SK-N-SH (cell line): ENCODE results near the gene KRT13.

ENCODE experiments used
- NFIC ChIP-seq: IDR thresholded peaks from 2 replicates; pipeline ENCODE4 v1.4.0; 2012; ENCODE audit warnings: borderline replicate concordance
- POLR2AphosphoS5 ChIP-seq: IDR thresholded peaks from 2 replicates; pipeline ENCODE4 v1.6.1; 2012; ENCODE audit warnings: low read depth, low read length
- RXRA ChIP-seq: IDR thresholded peaks from 2 replicates; pipeline ENCODE4 v1.4.0; 2012; ENCODE audit warnings: low read depth, mild to moderate bottlenecking, borderline replicate concordance
- USF2 ChIP-seq: fragments of 150-350 bp; IDR thresholded peaks from 2 replicates; pipeline ENCODE4 v1.6.1; 2017; ENCODE audit warnings: antibody characterized with exemption, low read length, low read depth, borderline replicate concordance
- YY1 ChIP-seq: IDR thresholded peaks from 2 replicates; pipeline ENCODE4 v1.4.0; 2012; ENCODE audit warnings: low read depth, mild to moderate bottlenecking
- TF ChIP-seq, protein P1 (sequence below): fragments of 200-600 bp; sonication (generic); IDR thresholded peaks from 2 replicates; pipeline ENCODE4 v1.6.1; 2017; ENCODE audit warnings: antibody characterized with exemption, mild to moderate bottlenecking, moderate library complexity
- TF ChIP-seq, protein P2 (sequence below): IDR thresholded peaks from 2 replicates; pipeline ENCODE4; 2012
- TF ChIP-seq, protein P3 (sequence below): IDR thresholded peaks from 2 replicates; pipeline ENCODE4 v1.4.0; 2012; ENCODE audit warnings: low read depth

GRCh38 chr17:41483991-41484826, 21.2 kb downstream of the KRT13 start:
- TF ChIP-seq, protein P1, sequence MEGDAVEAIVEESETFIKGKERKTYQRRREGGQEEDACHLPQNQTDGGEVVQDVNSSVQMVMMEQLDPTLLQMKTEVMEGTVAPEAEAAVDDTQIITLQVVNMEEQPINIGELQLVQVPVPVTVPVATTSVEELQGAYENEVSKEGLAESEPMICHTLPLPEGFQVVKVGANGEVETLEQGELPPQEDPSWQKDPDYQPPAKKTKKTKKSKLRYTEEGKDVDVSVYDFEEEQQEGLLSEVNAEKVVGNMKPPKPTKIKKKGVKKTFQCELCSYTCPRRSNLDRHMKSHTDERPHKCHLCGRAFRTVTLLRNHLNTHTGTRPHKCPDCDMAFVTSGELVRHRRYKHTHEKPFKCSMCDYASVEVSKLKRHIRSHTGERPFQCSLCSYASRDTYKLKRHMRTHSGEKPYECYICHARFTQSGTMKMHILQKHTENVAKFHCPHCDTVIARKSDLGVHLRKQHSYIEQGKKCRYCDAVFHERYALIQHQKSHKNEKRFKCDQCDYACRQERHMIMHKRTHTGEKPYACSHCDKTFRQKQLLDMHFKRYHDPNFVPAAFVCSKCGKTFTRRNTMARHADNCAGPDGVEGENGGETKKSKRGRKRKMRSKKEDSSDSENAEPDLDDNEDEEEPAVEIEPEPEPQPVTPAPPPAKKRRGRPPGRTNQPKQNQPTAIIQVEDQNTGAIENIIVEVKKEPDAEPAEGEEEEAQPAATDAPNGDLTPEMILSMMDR, result no peak
- TF ChIP-seq RXRA, result no peak
- no peak for TF ChIP-seq POLR2AphosphoS5
- TF ChIP-seq NFIC, result no peak
- no peak for TF ChIP-seq YY1
- TF ChIP-seq USF2, result no peak
- TF ChIP-seq, protein P2, sequence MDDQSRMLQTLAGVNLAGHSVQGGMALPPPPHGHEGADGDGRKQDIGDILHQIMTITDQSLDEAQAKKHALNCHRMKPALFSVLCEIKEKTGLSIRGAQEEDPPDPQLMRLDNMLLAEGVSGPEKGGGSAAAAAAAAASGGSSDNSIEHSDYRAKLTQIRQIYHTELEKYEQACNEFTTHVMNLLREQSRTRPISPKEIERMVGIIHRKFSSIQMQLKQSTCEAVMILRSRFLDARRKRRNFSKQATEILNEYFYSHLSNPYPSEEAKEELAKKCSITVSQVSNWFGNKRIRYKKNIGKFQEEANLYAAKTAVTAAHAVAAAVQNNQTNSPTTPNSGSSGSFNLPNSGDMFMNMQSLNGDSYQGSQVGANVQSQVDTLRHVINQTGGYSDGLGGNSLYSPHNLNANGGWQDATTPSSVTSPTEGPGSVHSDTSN, result no peak
- TF ChIP-seq, protein P3, sequence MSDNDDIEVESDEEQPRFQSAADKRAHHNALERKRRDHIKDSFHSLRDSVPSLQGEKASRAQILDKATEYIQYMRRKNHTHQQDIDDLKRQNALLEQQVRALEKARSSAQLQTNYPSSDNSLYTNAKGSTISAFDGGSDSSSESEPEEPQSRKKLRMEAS, result no peak
